ENCODE data around the gene RCBTB2. TPM values are rescaled to one million over a fixed set of nuclear protein-coding genes. Genes with fewer than 3 reads are reported as not detected.

Gene RCBTB2
- total and polyA plus RNA-seq, 4 donors = 4.1 to 9.0 (median 5.4) TPM

DNA sequence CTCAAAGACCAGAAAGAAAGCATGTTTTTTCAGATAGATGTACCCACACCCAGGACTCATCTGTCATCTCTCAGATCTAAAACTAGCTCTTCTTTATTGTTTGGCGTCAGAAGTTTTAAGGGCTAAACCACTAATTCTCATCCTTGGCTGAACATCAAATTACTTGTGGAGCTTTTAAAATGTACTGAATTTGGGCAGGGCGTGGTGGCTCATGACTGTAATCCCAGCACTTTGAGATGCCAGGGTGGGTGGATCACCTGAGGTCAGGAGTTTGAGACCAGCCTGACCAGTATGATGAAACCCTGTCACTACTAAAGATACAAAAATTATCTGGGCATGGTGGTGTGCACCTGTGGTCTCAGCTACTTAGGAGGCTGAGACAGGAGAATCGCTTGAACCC, 47.4 kb downstream of the RCBTB2 start:
- no peak for DNase-seq (ENCODE audit: low spot score)
- Histone ChIP-seq H3K27me3 (ENCODE audit: control insufficient read depth in 4 of 4, insufficient read depth in 4 of 4, low read length in 3 of 4) (no peaks in the 10 kb centered on the region), H3K36me3 (ENCODE audit: control insufficient read depth in 4 of 4, insufficient read depth in 3 of 4, low read depth in 1 of 4, low read length in 3 of 4) (peaks cover 0 to 3% (median 0%) of the 10 kb centered on the region in 4 donors), H3K4me1 (ENCODE audit: control insufficient read depth in 4 of 4, insufficient read depth in 4 of 4, low read length in 3 of 4) (peaks cover 0 to 3% (median 0%) of the 10 kb centered on the region in 4 donors), H3K9ac (ENCODE audit: low read depth in 1 of 2, low read length in 2 of 2) (no peak overlapping the region), H3K9me3 (ENCODE audit: control insufficient read depth in 4 of 4, low read length in 3 of 4) (no peaks in the 10 kb centered on the region), H3K27ac (ENCODE audit: low read depth in 1 of 2, low read length in 2 of 2) (no peak overlapping the region), H3K4me3 (ENCODE audit: low read depth in 1 of 3, low read length in 3 of 3) (no peak overlapping the region)
- 98% methylated on average over 3 of the region's 3 CpGs for WGBS
- TF ChIP-seq YY1 (IDR thresholded peaks at IDR 0.05) = no peak
- no peak for TF ChIP-seq EGR1 (IDR thresholded peaks at IDR 0.05; ENCODE audit: low read depth in 2 of 2)
- no peak for TF ChIP-seq HNF4A (conservative IDR thresholded peaks at IDR 0.05)
- no peak for TF ChIP-seq SP1 (IDR thresholded peaks at IDR 0.05)
- TF ChIP-seq RXRA (IDR thresholded peaks at IDR 0.05) = no peak
- TF ChIP-seq, protein P1, sequence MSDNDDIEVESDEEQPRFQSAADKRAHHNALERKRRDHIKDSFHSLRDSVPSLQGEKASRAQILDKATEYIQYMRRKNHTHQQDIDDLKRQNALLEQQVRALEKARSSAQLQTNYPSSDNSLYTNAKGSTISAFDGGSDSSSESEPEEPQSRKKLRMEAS (IDR thresholded peaks at IDR 0.05) = no peak
- TF ChIP-seq HNF4G (IDR thresholded peaks at IDR 0.05) = no peak
- no peak for TF ChIP-seq TAF1 (conservative IDR thresholded peaks at IDR 0.05)
- no peak for TF ChIP-seq FOXA2 (IDR thresholded peaks at IDR 0.05)
- TF ChIP-seq GABPA (IDR thresholded peaks at IDR 0.05 in 1 of 2, conservative IDR thresholded peaks at IDR 0.05 in 1 of 2) = no peak
- TF ChIP-seq REST (IDR thresholded peaks at IDR 0.05) = no peak

DNA sequence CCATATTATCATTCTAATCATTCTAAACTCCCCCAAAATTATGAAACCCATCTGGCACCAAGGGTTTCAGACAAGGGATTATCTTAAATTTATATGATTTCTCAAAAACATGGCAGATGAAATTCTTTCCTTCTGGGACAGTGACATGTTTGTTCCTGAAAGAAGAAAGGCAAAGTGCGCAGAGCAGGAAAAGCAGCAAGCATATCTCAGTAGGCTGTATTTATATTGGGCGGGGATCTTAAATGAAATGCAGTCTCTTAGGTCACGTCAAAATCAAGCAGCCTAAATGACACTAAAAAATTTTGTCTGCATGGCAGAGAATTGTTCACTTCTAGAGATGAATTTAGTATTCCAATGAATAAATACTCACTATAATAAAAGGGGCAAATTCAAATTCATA, 49.3 kb downstream of the RCBTB2 start:
- peaks cover 0 to 3% (median 0%) of the 10 kb centered on the region in 4 donors for H3K4me1 ChIP-seq (ENCODE audit: control insufficient read depth in 4 of 4, insufficient read depth in 4 of 4, low read length in 3 of 4)
- DNase-seq (ENCODE audit: low spot score) = no peak

More for the DNA sequence above, 49.3 kb downstream of the RCBTB2 start:
- Histone ChIP-seq H3K4me3 (ENCODE audit: low read depth in 1 of 3, low read length in 3 of 3) (no peak overlapping the region), H3K27me3 (ENCODE audit: control insufficient read depth in 4 of 4, insufficient read depth in 4 of 4, low read length in 3 of 4) (no peaks in the 10 kb centered on the region), H3K27ac (ENCODE audit: low read depth in 1 of 2, low read length in 2 of 2) (no peak overlapping the region), H3K36me3 (ENCODE audit: control insufficient read depth in 4 of 4, insufficient read depth in 3 of 4, low read depth in 1 of 4, low read length in 3 of 4) (peaks cover 0 to 3% (median 3%) of the 10 kb centered on the region in 4 donors), H3K9me3 (ENCODE audit: control insufficient read depth in 4 of 4, low read length in 3 of 4) (no peaks in the 10 kb centered on the region), H3K9ac (ENCODE audit: low read depth in 1 of 2, low read length in 2 of 2) (no peak overlapping the region)
- WGBS = 94% methylated on average over 3 of the region's 3 CpGs
- TF ChIP-seq SP1 (IDR thresholded peaks at IDR 0.05) (no peak), NR2F2 (IDR thresholded peaks at IDR 0.05) (no peak), FOXA2 (IDR thresholded peaks at IDR 0.05) (no peak), REST (IDR thresholded peaks at IDR 0.05) (no peak), GABPA (IDR thresholded peaks at IDR 0.05 in 1 of 2, conservative IDR thresholded peaks at IDR 0.05 in 1 of 2) (no peak), YY1 (IDR thresholded peaks at IDR 0.05) (no peak), HNF4G (IDR thresholded peaks at IDR 0.05) (no peak), ATF3 (IDR thresholded peaks at IDR 0.05) (no peak)
- TF ChIP-seq, protein P1 (IDR thresholded peaks at IDR 0.05) = no peak
